ENCODE measurements around the gene DAGLA. TPM values are rescaled to one million over a fixed set of nuclear protein-coding genes. Genes with fewer than 3 reads are reported as not detected.
A peak's percentile ranks its signal among the peaks of the same experiment; 100 is the strongest.
"Not testable (repeated sequence)": the region's sequence is repeated elsewhere in the genome, so short reads cannot be mapped to it uniquely, and the experiment has no call there.

Gene DAGLA
- total and polyA plus RNA-seq, 5 donors, result 3.7 to 7.2 (median 5.5) TPM

GRCh38 chr11:61667684-61668305 lies 12.4 kb upstream of the DAGLA start:
- ATAC-seq (peak in 1 of 2 donors; percentile 25), DNase-seq (no peak)
- H3K4me3 ChIP-seq (ENCODE audit: low read length), result no peak overlapping the region
- intact Hi-C loops (cut with DNase I), result no loop called here
- WGBS, result 83% methylated on average over 6 of the region's 6 CpGs
- no peaks in the 10 kb centered on the region for H3K27me3 ChIP-seq (ENCODE audit: control insufficient read depth, insufficient read depth)
- H3K9me3 ChIP-seq (ENCODE audit: control insufficient read depth, low read length), result no peaks in the 10 kb centered on the region
- no peak overlapping the region for H3K27ac ChIP-seq (ENCODE audit: low read length)
- H3K4me1 ChIP-seq (ENCODE audit: control insufficient read depth, insufficient read depth, low read length), result no peaks in the 10 kb centered on the region

- 74% methylated on average over 4 of the region's 4 CpGs for WGBS
- no peaks in the 10 kb centered on the region for H3K9me3 ChIP-seq (ENCODE audit: control insufficient read depth, low read length)
- H3K4me3 ChIP-seq (ENCODE audit: low read length), result no peak overlapping the region
- intact Hi-C loops (cut with DNase I), result no loop called here
- no peaks in the 10 kb centered on the region for H3K27me3 ChIP-seq (ENCODE audit: control insufficient read depth, insufficient read depth)
- DNase-seq (no peak), ATAC-seq (no peak)
- H3K4me1 ChIP-seq (ENCODE audit: control insufficient read depth, insufficient read depth, low read length), result no peaks in the 10 kb centered on the region
- H3K27ac ChIP-seq (ENCODE audit: low read length), result no peak overlapping the region
These were observed 10.8 kb upstream of the DAGLA start for GRCh38 chr11:61669417-61669816.

- H3K4me1 ChIP-seq (ENCODE audit: control insufficient read depth, insufficient read depth, low read length), result no peaks in the 10 kb centered on the region
- H3K27ac ChIP-seq (ENCODE audit: low read length), result no peak overlapping the region
- H3K9me3 ChIP-seq (ENCODE audit: control insufficient read depth, low read length), result no peaks in the 10 kb centered on the region
- intact Hi-C loops (cut with DNase I), result no loop called here
- H3K4me3 ChIP-seq (ENCODE audit: low read length), result no peak overlapping the region
- DNase-seq, result no peak
- 96% methylated on average over 2 of the region's 2 CpGs for WGBS
- H3K27me3 ChIP-seq (ENCODE audit: control insufficient read depth, insufficient read depth), result no peaks in the 10 kb centered on the region
- ATAC-seq, result no peak
These were observed 9.6 kb upstream of the DAGLA start for GRCh38 chr11:61670626-61671025.

GRCh38 chr11:61671527-61671926 lies 8.7 kb upstream of the DAGLA start:
- ATAC-seq, result no peak

GRCh38 chr11:61673946-61674467 lies 6.2 kb upstream of the DAGLA start:
- 78% methylated on average over 2 of the region's 2 CpGs for WGBS
- intact Hi-C loops (cut with DNase I); H3K4me1 ChIP-seq (ENCODE audit: control insufficient read depth, insufficient read depth, low read length); H3K4me3 ChIP-seq (ENCODE audit: low read length); H3K27ac ChIP-seq (ENCODE audit: low read length); DNase-seq; H3K9me3 ChIP-seq (ENCODE audit: control insufficient read depth, low read length); ATAC-seq; H3K27me3 ChIP-seq (ENCODE audit: control insufficient read depth, insufficient read depth): not testable (repeated sequence)

More at GRCh38 chr11:61671527-61671926, 8.7 kb upstream of the DAGLA start:
- Histone ChIP-seq H3K4me1 (ENCODE audit: control insufficient read depth, insufficient read depth, low read length) (no peaks in the 10 kb centered on the region), H3K27me3 (ENCODE audit: control insufficient read depth, insufficient read depth) (no peaks in the 10 kb centered on the region), H3K27ac (ENCODE audit: low read length) (no peak overlapping the region), H3K9me3 (ENCODE audit: control insufficient read depth, low read length) (no peaks in the 10 kb centered on the region), H3K4me3 (ENCODE audit: low read length) (no peak overlapping the region)
- intact Hi-C loops (cut with DNase I), result no loop called here
- WGBS, result 54% methylated on average over 5 of the region's 5 CpGs
- DNase-seq, result no peak

- Histone ChIP-seq H3K9me3 (ENCODE audit: control insufficient read depth, low read length) (no peaks in the 10 kb centered on the region), H3K27ac (ENCODE audit: low read length) (no peak overlapping the region), H3K27me3 (ENCODE audit: control insufficient read depth, insufficient read depth) (no peaks in the 10 kb centered on the region), H3K4me3 (ENCODE audit: low read length) (no peak overlapping the region), H3K4me1 (ENCODE audit: control insufficient read depth, insufficient read depth, low read length) (no peaks in the 10 kb centered on the region)
- ATAC-seq (no peak), DNase-seq (no peak)
- intact Hi-C loops (cut with DNase I), result no loop called here
- 54% methylated on average over 5 of the region's 5 CpGs for WGBS
These were observed 4.4 kb upstream of the DAGLA start for GRCh38 chr11:61675826-61676225.

GRCh38 chr11:61679296-61679695 lies 895 bp upstream of the DAGLA start:
- no peak overlapping the region for H3K27ac ChIP-seq (ENCODE audit: low read length)
- intact Hi-C loops (cut with DNase I), result no loop called here
- WGBS, result 58% methylated on average over 9 of the region's 9 CpGs
- ATAC-seq (no peak), DNase-seq (no peak)
- H3K4me3 ChIP-seq (ENCODE audit: low read length), result no peak overlapping the region
- no peaks in the 10 kb centered on the region for H3K27me3 ChIP-seq (ENCODE audit: control insufficient read depth, insufficient read depth)
- no peaks in the 10 kb centered on the region for H3K9me3 ChIP-seq (ENCODE audit: control insufficient read depth, low read length)
- peaks cover 7% of the 10 kb centered on the region for H3K4me1 ChIP-seq (ENCODE audit: control insufficient read depth, insufficient read depth, low read length)

GRCh38 chr11:61680622-61681221 lies 531 bp downstream of the DAGLA start:
- intact Hi-C loops (cut with DNase I), result loop anchor here (2.0 to 5.0 kb wide), 2 partner anchors 52 kb away; no protein-coding TSS in a partner anchor
- Histone ChIP-seq H3K27ac (ENCODE audit: low read length) (no peak overlapping the region), H3K4me1 (ENCODE audit: control insufficient read depth, insufficient read depth, low read length) (peaks cover 7% of the 10 kb centered on the region), H3K4me3 (ENCODE audit: low read length) (peak overlapping the region; percentile 55), H3K27me3 (ENCODE audit: control insufficient read depth, insufficient read depth) (no peaks in the 10 kb centered on the region), H3K9me3 (ENCODE audit: control insufficient read depth, low read length) (no peaks in the 10 kb centered on the region)
- 51% methylated on average over 30 of the region's 30 CpGs for WGBS
- peak in 1 of 3 donors; percentile 30 for DNase-seq
- no peak for ATAC-seq

GRCh38 chr11:61682093-61682732 lies 2.0 kb downstream of the DAGLA start:
- ATAC-seq (peak; percentile 11 to 55), DNase-seq (peak; percentile 63 to 81 (median 76))
- 49% methylated on average over 12 of the region's 12 CpGs for WGBS
- H3K4me3 ChIP-seq (ENCODE audit: low read length), result no peak overlapping the region
- intact Hi-C loops (cut with DNase I), result loop anchor here in 2 of 4 donors (5.0 kb wide), 1 partner anchor 50 kb away; no protein-coding TSS in a partner anchor
- no peak overlapping the region for H3K27ac ChIP-seq (ENCODE audit: low read length)
- H3K27me3 ChIP-seq (ENCODE audit: control insufficient read depth, insufficient read depth), result no peaks in the 10 kb centered on the region
- H3K4me1 ChIP-seq (ENCODE audit: control insufficient read depth, insufficient read depth, low read length), result peaks cover 7% of the 10 kb centered on the region
- no peaks in the 10 kb centered on the region for H3K9me3 ChIP-seq (ENCODE audit: control insufficient read depth, low read length)

GRCh38 chr11:61682906-61683675 lies 2.9 kb downstream of the DAGLA start:
- no peaks in the 10 kb centered on the region for H3K27me3 ChIP-seq (ENCODE audit: control insufficient read depth, insufficient read depth)
- WGBS, result 89% methylated on average over 11 of the region's 11 CpGs
- no peak overlapping the region for H3K27ac ChIP-seq (ENCODE audit: low read length)
- H3K4me3 ChIP-seq (ENCODE audit: low read length), result no peak overlapping the region
- intact Hi-C loops (cut with DNase I), result loop anchor here in 2 of 4 donors (5.0 kb wide), 1 partner anchor 49 kb away; no protein-coding TSS in a partner anchor
- ATAC-seq (no peak), DNase-seq (no peak)
- peaks cover 7% of the 10 kb centered on the region for H3K4me1 ChIP-seq (ENCODE audit: control insufficient read depth, insufficient read depth, low read length)
- no peaks in the 10 kb centered on the region for H3K9me3 ChIP-seq (ENCODE audit: control insufficient read depth, low read length)
